Bone marrow (tissue), 2 donors: ENCODE measurements around the gene SLC8A2.

ENCODE experiments used
- DNase-seq, 2 donors: peaks; one replicate each; lab custom pipeline; 2025; lab: John Stamatoyannopoulos, UW

Gene SLC8A2

DNA sequence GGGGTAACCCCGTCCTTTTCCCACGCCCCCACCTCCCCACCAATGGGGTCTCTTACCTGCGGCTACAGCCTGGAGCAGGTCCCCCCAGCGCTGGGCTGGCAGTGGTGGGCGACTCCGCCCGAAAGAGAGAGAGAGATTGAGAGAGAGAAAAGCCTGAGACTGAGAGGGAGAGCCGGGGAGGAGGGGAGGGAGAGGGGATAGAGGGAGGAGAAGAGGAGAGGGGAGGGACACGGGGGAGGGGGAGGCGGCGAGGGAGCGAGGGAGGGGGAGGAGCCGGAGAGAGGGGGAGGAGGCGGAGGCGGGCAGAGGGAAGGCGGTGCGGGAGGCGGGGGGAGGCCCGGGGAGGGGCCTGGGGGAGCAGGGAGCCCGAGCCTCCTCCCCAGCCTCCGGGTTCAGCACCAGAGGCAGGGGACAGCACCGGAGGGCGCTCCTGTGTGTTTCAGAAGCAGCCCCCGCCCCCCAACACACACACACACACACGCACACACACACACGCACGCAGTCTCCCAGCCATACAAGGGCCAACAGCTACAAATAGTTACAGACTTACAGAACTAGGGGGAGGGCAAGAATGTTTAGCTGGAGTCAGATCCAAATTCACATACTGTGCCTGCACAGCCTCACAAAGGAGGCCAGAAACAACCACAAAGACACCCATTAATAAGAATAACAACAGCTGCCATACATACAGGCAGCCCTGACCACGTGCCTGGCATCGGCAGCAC is at the start of gene SLC8A2:
SLC8A2 (minus strand) TSS at position 161 of the 725 bp plus-strand sequence. CDS start 5,490 bp downstream, outside the sequence.
- DNase-seq: peak in 1 of 2 donors; percentile 54

DNA sequence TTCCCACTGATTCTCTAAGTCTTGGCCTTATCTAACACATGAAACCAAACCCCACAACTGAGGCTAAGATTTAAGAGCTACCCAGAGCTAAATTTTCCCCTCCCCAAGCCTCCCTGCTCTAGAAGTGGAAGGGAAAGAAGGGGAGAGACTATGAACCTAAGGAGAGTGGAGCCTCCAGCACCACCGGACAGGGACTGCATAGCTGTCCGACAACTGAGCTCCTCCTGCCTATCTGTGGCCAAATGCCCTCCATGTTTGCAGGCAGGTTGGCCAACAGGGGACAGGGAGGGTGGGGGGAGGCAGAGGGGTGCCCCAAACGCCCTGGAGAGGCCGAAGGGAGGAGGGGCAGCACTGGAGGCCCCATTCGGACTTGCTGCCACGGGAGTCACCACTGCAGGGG is 49.1 kb upstream of the SLC8A2 start:
- DNase-seq: no peak

DNA sequence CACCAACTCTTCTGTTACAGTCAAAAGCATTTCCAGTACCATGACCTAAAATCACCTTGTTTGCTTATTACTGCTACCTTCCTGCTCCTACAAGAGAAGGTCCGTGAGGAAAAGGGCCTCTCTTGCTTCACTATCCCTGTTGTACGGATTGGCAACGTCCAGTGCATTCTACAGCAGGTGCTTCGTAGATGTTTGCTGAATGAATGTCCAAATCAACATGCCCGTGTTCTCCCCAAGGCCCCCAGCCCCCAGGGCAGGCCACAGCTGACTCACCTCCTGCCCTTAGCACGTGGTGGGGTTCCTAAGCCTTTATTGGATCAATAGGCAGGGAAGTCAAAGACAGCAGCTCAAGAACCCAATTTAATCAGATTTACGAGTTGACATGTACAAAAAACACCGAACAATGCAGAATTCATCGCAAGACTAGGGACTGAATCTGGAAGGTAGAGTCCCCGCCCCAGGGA is 48.7 kb upstream of the SLC8A2 start:
- no peak for DNase-seq

GRCh38 chr19:47518854-47519253 is 47.2 kb upstream of the SLC8A2 start:
- DNase-seq: no peak

GRCh38 chr19:47518139-47518538 is 46.4 kb upstream of the SLC8A2 start:
- no peak for DNase-seq

- DNase-seq: peak; percentile 96 to 99
Measured at GRCh38 chr19:47514869-47515588, 43.3 kb upstream of the SLC8A2 start, which contains the start of gene NAPA. Gene NAPA, minus strand, starts transcription at chr19:47515063. Its CDS starts 123 bp downstream, at chr19:47514940.

DNA sequence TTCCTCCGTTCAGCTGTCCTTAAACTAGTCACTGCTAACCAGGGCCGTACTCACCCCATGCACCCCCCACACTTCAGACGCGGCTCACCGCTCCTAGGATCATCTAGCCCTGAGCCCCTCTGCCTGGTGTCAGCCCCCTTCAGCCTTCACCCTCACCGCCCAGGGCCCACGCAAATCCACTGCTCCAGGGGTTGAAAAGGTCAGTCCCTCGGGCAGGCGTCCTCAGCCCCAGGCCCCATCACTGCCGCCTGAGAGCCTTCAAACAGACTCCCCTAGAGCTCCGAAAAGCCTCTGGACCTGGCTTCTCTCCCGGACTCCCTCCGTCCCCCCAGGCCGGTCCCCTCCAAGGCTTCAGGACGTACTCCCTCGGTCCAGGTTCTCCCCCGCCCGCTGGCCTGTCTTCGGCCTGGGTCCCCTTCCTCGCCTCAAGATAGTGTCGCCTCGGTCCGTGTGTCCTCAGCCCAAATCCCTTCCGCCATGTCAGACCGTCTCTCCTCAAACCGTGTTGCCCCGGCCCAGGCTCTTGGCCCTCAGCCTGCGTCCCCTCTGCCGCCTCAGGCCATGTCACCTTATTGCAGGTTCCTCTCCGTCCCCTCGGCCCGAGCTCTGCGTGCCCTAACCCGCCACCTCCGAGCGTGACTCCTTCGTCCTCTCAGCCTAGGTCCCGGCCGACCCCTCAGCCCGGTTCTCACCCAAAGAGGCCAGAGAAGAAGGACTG is 42.6 kb upstream of the SLC8A2 start:
- DNase-seq: no peak

GRCh38 chr19:47512948-47513319 is 41.2 kb upstream of the SLC8A2 start:
- no peak for DNase-seq

DNA sequence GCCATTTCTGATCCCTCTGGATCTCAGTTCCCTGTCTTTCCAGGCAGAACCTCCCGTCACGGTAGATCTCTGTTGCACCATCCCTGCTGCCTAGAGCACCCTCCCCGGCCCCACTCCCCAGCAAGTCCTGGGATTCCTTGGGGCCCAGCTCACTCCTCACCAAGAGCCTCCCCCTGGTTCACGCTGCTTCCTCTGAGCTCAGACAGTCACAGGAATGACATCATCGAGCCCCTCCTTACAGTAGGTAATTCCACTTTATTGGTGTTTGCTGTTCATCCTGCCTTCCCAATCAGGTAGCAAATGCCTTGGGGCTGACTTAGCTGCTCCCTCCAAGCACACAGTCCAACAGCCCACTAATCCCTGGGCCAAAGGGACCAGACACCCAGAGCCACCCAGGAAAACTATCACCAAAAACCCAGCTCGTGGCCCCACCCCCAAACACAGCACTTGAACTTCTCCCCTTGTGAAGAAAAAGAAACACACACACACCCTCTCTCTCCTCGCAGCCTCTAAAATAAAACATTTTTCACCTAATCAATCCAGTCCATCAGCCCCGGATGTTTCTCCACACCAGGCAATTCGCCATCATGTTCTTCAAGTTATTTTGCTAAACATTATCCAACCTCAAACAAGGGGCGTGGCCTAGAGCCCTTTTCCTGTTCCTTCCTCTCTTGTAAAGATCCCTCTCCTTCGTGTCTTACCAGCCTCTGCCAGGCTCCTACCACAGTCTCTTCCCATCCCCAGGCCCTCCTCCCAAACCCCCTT is 40.7 kb upstream of the SLC8A2 start:
- DNase-seq: no peak

- no peak for DNase-seq
Measured at GRCh38 chr19:47511681-47512080, 40.0 kb upstream of the SLC8A2 start.

GRCh38 chr19:47511128-47511517 is 39.4 kb upstream of the SLC8A2 start:
- no peak for DNase-seq

DNA sequence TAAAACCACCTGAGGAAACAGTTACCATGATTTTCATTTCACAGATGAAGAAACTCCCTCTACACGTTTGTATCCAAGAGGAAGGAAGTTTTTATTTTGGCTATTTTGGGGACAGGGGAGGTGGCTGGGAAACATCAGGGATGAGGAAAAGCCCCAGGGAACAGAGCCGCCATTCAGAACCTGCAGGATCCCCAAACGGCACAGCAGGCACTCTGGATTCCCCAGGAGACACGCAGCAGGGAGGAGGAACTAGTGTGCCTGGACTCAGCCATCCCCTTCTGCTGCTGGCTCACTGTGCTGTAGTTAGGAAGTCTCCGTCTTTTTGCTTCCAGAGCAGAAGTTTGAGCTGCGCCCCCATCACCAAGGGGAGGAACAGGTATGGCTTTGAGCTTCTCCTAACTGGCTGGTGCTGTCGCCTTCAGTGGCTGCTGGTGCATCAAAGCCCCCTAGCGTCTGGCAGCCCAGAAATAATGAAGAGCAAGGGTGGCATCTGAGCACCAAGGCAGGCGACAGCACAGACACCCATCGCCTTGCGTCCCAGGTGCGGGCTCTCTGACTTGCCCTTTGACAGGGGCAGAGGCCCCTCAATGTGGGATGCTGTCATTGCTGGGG is 38.9 kb upstream of the SLC8A2 start:
- no peak for DNase-seq

DNA sequence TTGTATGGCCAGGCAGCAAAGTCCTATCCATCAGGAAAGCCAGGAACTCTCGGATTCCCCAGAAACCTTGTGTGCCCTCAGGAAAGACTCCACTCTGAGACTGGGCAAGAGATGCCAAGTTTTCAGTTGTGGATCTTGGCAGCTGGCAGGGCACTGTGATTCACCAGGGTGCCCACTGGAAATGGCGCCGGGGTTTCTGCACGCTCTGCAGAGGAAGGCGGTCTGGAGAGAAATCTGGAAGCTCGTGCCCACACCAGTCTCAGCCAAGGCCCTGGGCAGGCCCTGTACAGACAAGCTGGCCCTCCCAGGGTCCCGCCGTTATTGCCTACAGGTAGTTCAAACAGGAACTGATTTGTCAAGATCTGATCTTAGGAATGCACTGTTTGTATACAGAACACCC is 38.3 kb upstream of the SLC8A2 start:
- DNase-seq: no peak

- no peak for DNase-seq
Measured at GRCh38 chr19:47509170-47509847, 37.6 kb upstream of the SLC8A2 start.

- no peak for DNase-seq
Measured at GRCh38 chr19:47508721-47509120, 37.0 kb upstream of the SLC8A2 start.

DNA sequence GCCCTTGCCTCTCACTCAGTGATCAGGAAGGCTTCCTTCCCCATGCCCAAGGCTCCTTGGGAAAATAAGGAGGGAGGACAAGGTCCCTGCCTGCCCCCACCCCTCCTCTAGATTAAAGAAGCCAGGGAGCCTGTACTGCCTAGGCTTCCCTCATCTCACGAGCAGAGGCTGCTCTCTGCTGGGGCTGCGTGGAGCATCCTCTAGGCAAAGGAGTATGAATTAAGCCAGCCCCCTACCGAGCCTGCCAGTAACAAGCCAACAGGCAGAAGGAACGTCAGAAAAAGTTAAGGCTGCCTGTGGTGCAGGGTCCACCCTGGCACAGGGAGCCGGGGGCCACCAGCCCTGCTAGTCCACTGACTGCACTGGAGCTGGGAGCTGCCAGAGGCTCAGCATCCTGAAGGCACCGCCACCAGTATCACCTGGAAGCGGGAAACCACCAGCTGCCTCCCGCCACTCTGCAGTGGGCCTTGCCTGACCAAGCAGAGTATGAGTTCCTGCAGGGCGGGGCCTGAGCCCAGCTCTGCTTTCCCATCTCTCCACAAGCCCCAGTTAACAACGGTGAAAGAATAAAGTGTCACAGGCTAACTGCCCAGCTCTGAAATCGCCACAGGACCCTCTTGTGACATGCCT is 36.3 kb upstream of the SLC8A2 start:
- no peak for DNase-seq

- DNase-seq: no peak
Measured at GRCh38 chr19:47507012-47507411, 35.3 kb upstream of the SLC8A2 start.

DNA sequence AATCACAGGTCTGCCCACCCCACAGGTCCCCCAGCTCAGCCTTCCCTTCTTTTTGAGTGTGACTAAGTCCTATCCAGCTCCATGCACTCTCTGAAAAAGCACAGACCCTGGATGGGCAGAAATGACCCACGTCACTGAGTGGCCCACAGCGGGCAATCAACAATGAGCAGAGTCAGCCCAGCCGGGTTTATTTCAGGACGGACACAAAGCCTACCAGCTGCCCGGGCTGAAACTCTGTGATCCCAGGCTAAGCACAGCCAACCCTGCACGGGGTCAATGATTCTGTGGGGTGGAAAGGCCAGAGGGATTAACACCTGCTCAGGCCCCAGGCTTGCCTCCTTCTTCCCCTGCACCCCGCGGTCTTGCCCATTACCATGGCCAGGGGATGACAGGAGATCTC is 34.8 kb upstream of the SLC8A2 start:
- DNase-seq: no peak

GRCh38 chr19:47505506-47505905 is 33.8 kb upstream of the SLC8A2 start:
- DNase-seq: no peak

GRCh38 chr19:47503826-47504150 is 32.1 kb upstream of the SLC8A2 start:
- no peak for DNase-seq
